GM12878 (cell line): Measurements from ENCODE around the gene SETMAR. TPM values are rescaled to one million over a fixed set of nuclear protein-coding genes. Genes with fewer than 3 reads are reported as not detected.

ENCODE experiments used
- ATAC-seq: fragments of 200-7000 bp; cut with Tn5 transposase; 3 replicates; pipeline ENCODE4 v1.9.1; 2020; ENCODE audit warnings: mild to moderate bottlenecking, moderate library complexity
- BruUV-seq: library from RNA; stranded (reverse); fragments of 400-500 nt; replicated peaks from 2 replicates; lab custom pipeline; 2021; lab: Mats Ljungman, UMichigan
- CTCF ChIA-PET: fragments of 300-600 bp; sonication (Branson Sonifier 250); formaldehyde crosslinking; extraction: SDS; loops from one replicate; lab custom pipeline; 2021; ENCODE audit warnings: inconsistent platforms; lab: Yijun Ruan, JAX
- POLR2A ChIA-PET: fragments of 350-600 bp; formaldehyde crosslinking; extraction: SDS; loops from one replicate; lab custom pipeline; 2021; ENCODE audit warnings: inconsistent platforms; lab: Charles Lee
- RAD21 ChIA-PET: fragments of 300-600 bp; sonication (Branson Sonifier 250); formaldehyde crosslinking; loops from one replicate; lab custom pipeline; 2023; ENCODE audit warnings: antibody characterized with exemption; ENCODE audit not compliant: unreplicated experiment; lab: Charles Lee
- SMC1A ChIA-PET: fragments of 300-600 bp; sonication (Branson Sonifier 250); formaldehyde crosslinking; loops from one replicate; lab custom pipeline; 2023; ENCODE audit not compliant: unreplicated experiment, uncharacterized antibody; lab: Charles Lee
- DNase-seq: peaks from one replicate; pipeline ENCODE4 v3.0.0-alpha.2; 2011; ENCODE audit warnings: low read depth, low spot score
- FAIRE-seq: peaks from 3 replicates; lab custom pipeline; 2011; peaks lifted over from hg19 to GRCh38; lab: Jason Lieb, UNC
- H2AFZ ChIP-seq: 2 replicates; pipeline ENCODE4 v1.6.0; 2011; ENCODE audit warnings: low read depth, low read length, control low read depth; ENCODE audit not compliant: control insufficient read depth
- H3K27ac ChIP-seq: 2 replicates; pipeline ENCODE4 v1.5.1; 2011; ENCODE audit warnings: control low read depth; ENCODE audit not compliant: control insufficient read depth, insufficient read depth
- H3K27me3 ChIP-seq, 2 experiments: replicated peaks in 1 of 2; 2 replicates each; pipeline versions ENCODE4 v1.6.0 to v1.6.1; 2011; ENCODE audit warnings: low read length in 1 of 2; ENCODE audit not compliant: control insufficient read depth in 2 of 2, insufficient read depth in 2 of 2
- H3K36me3 ChIP-seq, 2 experiments: 2 replicates each; pipeline ENCODE4 v1.5.1; 2011; ENCODE audit warnings: low read length in 1 of 2; ENCODE audit not compliant: control insufficient read depth in 2 of 2, insufficient read depth in 2 of 2
- H3K4me1 ChIP-seq: 2 replicates; pipeline ENCODE4 v1.6.1; 2011; ENCODE audit warnings: mild to moderate bottlenecking, low read length, moderate library complexity, mixed read lengths; ENCODE audit not compliant: control insufficient read depth, insufficient read depth
- H3K4me2 ChIP-seq: 2 replicates; pipeline ENCODE4 v1.6.0; 2011; ENCODE audit warnings: control low read depth; ENCODE audit not compliant: control insufficient read depth, insufficient read depth
- H3K4me3 ChIP-seq: fragments of 200-600 bp; sonication (generic); 2 replicates; pipeline ENCODE4 v1.5.1; 2016
- H3K79me2 ChIP-seq: 2 replicates; pipeline ENCODE4 v1.6.0; 2011; ENCODE audit warnings: low read length; ENCODE audit not compliant: control insufficient read depth, insufficient read depth
- H3K9ac ChIP-seq: 2 replicates; pipeline ENCODE4 v1.8.0; 2011; ENCODE audit warnings: low read length, control low read depth, mixed read lengths; ENCODE audit not compliant: control insufficient read depth, insufficient read depth
- H3K9me3 ChIP-seq: replicated peaks from 3 replicates; pipeline ENCODE4 v1.5.1; 2011; ENCODE audit warnings: mild to moderate bottlenecking, low read length; ENCODE audit not compliant: control insufficient read depth, insufficient read depth
- H4K20me1 ChIP-seq: 2 replicates; pipeline ENCODE4 v1.6.0; 2011; ENCODE audit not compliant: control insufficient read depth, insufficient read depth
- ATF3 ChIP-seq: IDR thresholded peaks from 2 replicates; pipeline ENCODE4 v1.6.1; 2011; ENCODE audit warnings: low read depth, mild to moderate bottlenecking, low read length, moderate library complexity, borderline replicate concordance; ENCODE audit errors: extremely low read depth
- EGR1 ChIP-seq, 2 experiments: IDR thresholded peaks; 1 replicate in 1 of 2; 2 replicates in 1 of 2; pipeline ENCODE4 v1.6.1; 2011 to 2012; ENCODE audit warnings: low read depth in 2 of 2, low read length in 2 of 2, borderline replicate concordance in 1 of 2, mild to moderate bottlenecking in 1 of 2, moderate library complexity in 1 of 2
- HDAC6 ChIP-seq: fragments of 200-600 bp; sonication (generic); IDR thresholded peaks from one replicate; pipeline ENCODE4 v1.8.0; 2017; ENCODE audit warnings: antibody characterized with exemption; ENCODE audit not compliant: unreplicated experiment
- IKZF2 ChIP-seq, 2 experiments: fragments of 450-650 bp; IDR thresholded peaks; 2 replicates each; pipeline ENCODE4 v1.6.1; 2017; ENCODE audit warnings: mild to moderate bottlenecking in 2 of 2, moderate library complexity in 2 of 2
- IRF4 ChIP-seq: IDR thresholded peaks from 2 replicates; pipeline ENCODE4 v1.6.1; 2011; ENCODE audit warnings: low read depth, low read length
- MEF2B ChIP-seq: fragments of 450-650 bp; IDR thresholded peaks from 2 replicates; pipeline ENCODE4 v1.6.1; 2018; ENCODE audit warnings: mild to moderate bottlenecking, moderate library complexity; ENCODE audit not compliant: partially characterized antibody, poor library complexity, severe bottlenecking
- MYC ChIP-seq: IDR thresholded peaks from 2 replicates; pipeline ENCODE4 v1.6.1; 2011; ENCODE audit warnings: mild to moderate bottlenecking, low read length, moderate library complexity, inconsistent platforms; ENCODE audit not compliant: insufficient read depth, insufficient replicate concordance, insufficient read length, severe bottlenecking
- RELB ChIP-seq: fragments of 450-650 bp; IDR thresholded peaks from 2 replicates; pipeline ENCODE4 v1.6.1; 2017; ENCODE audit warnings: low read depth, mild to moderate bottlenecking, moderate library complexity
- ZBED1 ChIP-seq: IDR thresholded peaks from 2 replicates; pipeline ENCODE4 v1.6.1; 2016; ENCODE audit warnings: borderline replicate concordance
- WGBS: methylation state at CpG from one replicate; pipeline ENCODE4 v1.1.6; 2016; ENCODE audit warnings: low lambda C conversion rate; ENCODE audit not compliant: insufficient replicate concordance, insufficient coverage; ENCODE audit errors: missing lambda C conversion rate; 5-methylcytosine and 5-hydroxymethylcytosine counted together
- in situ Hi-C: fragments of 300-500 bp; cut with MboI; formaldehyde crosslinking; loops from 9 replicates; pipeline ENCODE4 v1.14.3; 2018; ENCODE audit warnings: mixed read lengths
- intact Hi-C: fragments of 100-400 bp; cut with micrococcal nuclease; formaldehyde crosslinking; loops from one replicate; pipeline ENCODE4 v1.14.2; 2022; ENCODE audit not compliant: unreplicated experiment
- polyA plus RNA-seq, 11 experiments: library from polyadenylated mRNA; depleted of rRNA in 4 of 11; unstranded in 6 of 11; stranded (reverse) in 5 of 11; fragments of >200 nt; fragmentation: Nextera tagmentation in 4 of 11; fragmentation: Illumina TruSeq in 1 of 11; extraction: Ambion mirVana in 4 of 11; extraction: Trizol in 1 of 11; gene quantifications; 1 replicate in 1 of 11; 2 replicates in 10 of 11; pipeline versions ENCODE4 v1.2.1 to v1.2.3, GENCODE V29; 2011 to 2016; ENCODE audit warnings: inconsistent platforms in 2 of 11, missing spikeins in 2 of 11, low read depth in 1 of 11
- total RNA-seq, 4 experiments: library from RNA; depleted of rRNA in 3 of 4; stranded (reverse); fragments of >200 nt in 3 of 4; fragmentation: Illumina TruSeq in 1 of 4; extraction: Trizol in 1 of 4; gene quantifications; 2 replicates each; pipeline versions ENCODE4 v1.2.1 to v1.2.3, GENCODE V29; 2013 to 2021

SETMAR gene
- total and polyA plus RNA-seq, 10 of the 15 experiments (the other 5 are each of a cell fraction or from before 2014, with no cell fraction given) = 7.1 to 25.1 (median 20.3) TPM

DNA sequence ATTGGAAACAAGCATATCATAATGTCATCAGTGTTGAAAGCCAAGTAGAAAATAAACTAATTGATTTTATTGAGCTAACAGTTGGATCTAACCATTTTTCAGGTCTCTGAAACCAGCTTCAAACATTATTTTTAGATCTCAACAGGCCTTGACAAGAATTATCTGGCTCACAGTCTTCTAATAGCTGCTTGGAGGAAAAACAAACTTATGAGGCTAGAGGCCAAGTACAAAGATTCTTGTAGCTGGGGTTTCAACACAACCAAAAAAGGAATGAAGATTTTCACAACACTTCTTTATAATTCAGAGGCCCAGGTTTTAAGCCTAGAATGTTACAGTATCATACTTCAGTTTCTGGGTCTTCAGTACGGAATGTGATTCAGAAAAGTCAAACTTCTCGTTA lies 3.7 kb downstream of the SETMAR start:
- intact Hi-C loops (no loop called here), in situ Hi-C loops (no loop called here)
- H3K4me1 ChIP-seq = no peaks in the 10 kb centered on the region
- H3K79me2 ChIP-seq = peaks cover 9% of the 10 kb centered on the region
- CTCF ChIA-PET = interaction anchor here (1.2 to 1.7 kb wide), 4 partner anchors 8 to 44 kb away, joined by 3 to 8 read pairs (median 6); no protein-coding TSS in a partner anchor
- no peak overlapping the region for H3K4me2 ChIP-seq
- H3K27ac ChIP-seq = no peak overlapping the region
- no peak overlapping the region for H3K4me3 ChIP-seq
- FAIRE-seq = no peak
- no peak for DNase-seq
- RAD21 ChIA-PET = interaction anchor here (1.8 kb wide), 2 partner anchors 14 to 1107 kb away, joined by 5 read pairs; no protein-coding TSS in a partner anchor
- no peaks in the 10 kb centered on the region for H4K20me1 ChIP-seq
- H3K36me3 ChIP-seq = no peaks in the 10 kb centered on the region
- H3K27me3 ChIP-seq = no peaks in the 10 kb centered on the region
- H2AFZ ChIP-seq = no peak overlapping the region
- BruUV-seq = no TSS peak
- WGBS = 100% methylated on average over 2 of the region's 2 CpGs
- SMC1A ChIA-PET = interaction anchor here (1.0 to 1.7 kb wide), 6 partner anchors 9 to 183 kb away, joined by 3 to 5 read pairs (median 3); no protein-coding TSS in a partner anchor
- ATAC-seq = no peak
- H3K9ac ChIP-seq = no peak overlapping the region
- TF ChIP-seq EGR1 (IDR thresholded peaks at IDR 0.05; ENCODE audit: borderline replicate concordance in 1 of 2, low read depth in 2 of 2, low read length in 2 of 2) (no peak), HDAC6 (no peak), ATF3 (no peak)
- H3K9me3 ChIP-seq = peaks cover 2% of the 10 kb centered on the region; the same call in 1 of the 3 replicates
- POLR2A ChIA-PET = interaction anchor here (0.9 kb wide), 1 partner anchor 14 kb away, joined by 3 read pairs; no protein-coding TSS in a partner anchor

- ChIA-PET CTCF (interaction anchor here (0.6 kb wide), 1 partner anchor 745 kb away, joined by 3 read pairs; no protein-coding TSS in a partner anchor), RAD21 (no interaction called here), POLR2A (no interaction called here), SMC1A (interaction anchor here (1.2 kb wide), 1 partner anchor 34 kb away, joined by 3 read pairs; no protein-coding TSS in a partner anchor)
- peaks cover under 1% of the 10 kb centered on the region; the same call in 1 of the 2 replicates for H3K79me2 ChIP-seq
- H3K27ac ChIP-seq = no peak overlapping the region
- no peak overlapping the region for H3K4me2 ChIP-seq
- ATAC-seq = peak; percentile 17; the same call in 2 of the 3 replicates
- no TSS peak for BruUV-seq
- no peaks in the 10 kb centered on the region for H3K9me3 ChIP-seq
- no peak overlapping the region for H3K9ac ChIP-seq
- H3K27me3 ChIP-seq = no peaks in the 10 kb centered on the region
- no peaks in the 10 kb centered on the region for H4K20me1 ChIP-seq
- in situ Hi-C loops (no loop called here), intact Hi-C loops (no loop called here)
- no peak for FAIRE-seq
- no peaks in the 10 kb centered on the region for H3K4me1 ChIP-seq
- H3K4me3 ChIP-seq = no peak overlapping the region
- peaks cover 0 to 3% of the 10 kb centered on the region in 2 experiments; a peak in 1 of 4 replicates for H3K36me3 ChIP-seq
- DNase-seq = no peak
- H2AFZ ChIP-seq = no peak overlapping the region
- 79% methylated on average over 3 of the region's 3 CpGs for WGBS
- TF ChIP-seq IRF4 (no peak), MEF2B (no peak), MYC (no peak), ZBED1 (no peak), ATF3 (no peak), IKZF2 (IDR thresholded peaks at IDR 0.05) (no peak), RELB (no peak)
Measured at GRCh38 chr3:4309491-4310128, 6.4 kb downstream of the SETMAR start.
